Measurements from ENCODE around the gene SSTR5.

- TF ChIP-seq CTCF (IDR thresholded peaks at IDR 0.05; ENCODE audit: poor library complexity) (no peak), EZH2 (IDR thresholded peaks at IDR 0.05; ENCODE audit: borderline replicate concordance) (no peak)
Measured at GRCh38 chr16:1079341-1079740, 6.8 kb downstream of the SSTR5 start.

Data from hepatocyte (in vitro differentiated cells).